Activated CD4-positive, CD25-positive, alpha-beta regulatory T cell treated with anti-CD3 and anti-CD28 coated beads, Interleukin-2, amount 50 U/mL, for 24 hours (primary cell): Measurements from ENCODE around the gene TRMT44.

ENCODE experiments used
- ATAC-seq, 2 donors: fragments of 150-1000 bp; cut with Tn5 transposase; one replicate each; pipeline ENCODE4 v1.10.0; 2021; ENCODE audit warnings: mild to moderate bottlenecking in 1 of 2, moderate library complexity in 1 of 2

The TRMT44 gene, protein sequence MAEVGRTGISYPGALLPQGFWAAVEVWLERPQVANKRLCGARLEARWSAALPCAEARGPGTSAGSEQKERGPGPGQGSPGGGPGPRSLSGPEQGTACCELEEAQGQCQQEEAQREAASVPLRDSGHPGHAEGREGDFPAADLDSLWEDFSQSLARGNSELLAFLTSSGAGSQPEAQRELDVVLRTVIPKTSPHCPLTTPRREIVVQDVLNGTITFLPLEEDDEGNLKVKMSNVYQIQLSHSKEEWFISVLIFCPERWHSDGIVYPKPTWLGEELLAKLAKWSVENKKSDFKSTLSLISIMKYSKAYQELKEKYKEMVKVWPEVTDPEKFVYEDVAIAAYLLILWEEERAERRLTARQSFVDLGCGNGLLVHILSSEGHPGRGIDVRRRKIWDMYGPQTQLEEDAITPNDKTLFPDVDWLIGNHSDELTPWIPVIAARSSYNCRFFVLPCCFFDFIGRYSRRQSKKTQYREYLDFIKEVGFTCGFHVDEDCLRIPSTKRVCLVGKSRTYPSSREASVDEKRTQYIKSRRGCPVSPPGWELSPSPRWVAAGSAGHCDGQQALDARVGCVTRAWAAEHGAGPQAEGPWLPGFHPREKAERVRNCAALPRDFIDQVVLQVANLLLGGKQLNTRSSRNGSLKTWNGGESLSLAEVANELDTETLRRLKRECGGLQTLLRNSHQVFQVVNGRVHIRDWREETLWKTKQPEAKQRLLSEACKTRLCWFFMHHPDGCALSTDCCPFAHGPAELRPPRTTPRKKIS

DNA sequence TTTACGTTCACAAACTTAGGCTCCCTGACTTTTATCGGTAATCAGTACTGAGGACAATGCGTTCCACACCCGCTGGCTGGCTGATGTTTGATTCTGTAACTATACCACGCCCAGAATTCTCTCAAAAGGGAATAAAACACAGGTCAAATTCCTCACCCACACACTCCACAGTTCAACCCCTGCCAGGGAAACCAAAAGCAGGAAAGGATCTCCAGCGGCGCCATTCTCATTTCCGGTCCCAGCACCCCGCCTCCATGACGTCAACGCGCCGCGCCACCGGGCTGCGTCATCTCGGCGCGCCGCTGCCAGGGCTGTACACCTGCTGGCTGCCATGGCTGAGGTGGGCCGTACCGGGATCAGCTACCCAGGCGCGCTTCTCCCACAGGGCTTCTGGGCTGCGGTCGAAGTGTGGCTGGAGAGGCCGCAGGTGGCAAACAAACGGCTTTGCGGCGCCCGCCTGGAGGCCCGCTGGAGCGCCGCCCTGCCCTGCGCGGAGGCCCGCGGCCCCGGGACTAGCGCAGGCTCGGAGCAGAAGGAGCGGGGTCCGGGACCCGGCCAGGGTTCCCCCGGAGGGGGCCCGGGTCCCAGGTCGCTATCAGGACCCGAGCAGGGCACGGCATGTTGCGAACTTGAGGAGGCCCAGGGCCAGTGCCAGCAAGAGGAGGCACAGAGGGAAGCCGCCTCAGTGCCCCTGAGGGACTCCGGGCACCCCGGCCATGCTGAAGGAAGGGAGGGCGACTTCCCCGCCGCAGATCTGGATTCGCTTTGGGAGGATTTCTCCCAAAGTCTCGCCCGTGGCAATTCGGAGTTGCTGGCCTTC is at the start of gene TRMT44, which contains the start of gene ACOX3:
TSS of gene TRMT44 (plus strand) at position 286 of the 820 bp plus-strand sequence. CDS start at position 332, 46 bp downstream.
TSS of gene ACOX3 (minus strand) at position 232 of the 820 bp plus-strand sequence. CDS start 24,202 bp downstream, outside the sequence.
- peak; percentile 90 to 91 for ATAC-seq

DNA sequence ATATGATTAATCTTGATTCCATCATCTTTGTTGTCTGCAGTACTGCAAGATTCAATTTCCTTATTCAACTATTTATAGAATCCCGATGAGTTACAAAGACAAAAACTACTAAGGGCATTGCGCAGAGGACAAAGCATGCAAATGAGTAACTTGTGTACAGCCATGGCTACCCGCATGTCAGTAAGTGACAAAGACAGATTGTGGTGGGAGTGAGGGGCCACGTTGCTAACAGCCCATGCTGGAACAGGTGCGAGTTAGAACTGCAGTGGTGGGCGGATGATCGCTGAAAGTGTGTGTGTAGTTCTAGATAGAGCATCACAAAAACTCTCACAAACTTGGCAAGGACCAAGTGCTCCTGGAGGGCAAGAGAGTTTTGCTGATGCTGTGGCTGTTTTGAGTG is 49.5 kb upstream of the TRMT44 start:
- ATAC-seq = no peak

DNA sequence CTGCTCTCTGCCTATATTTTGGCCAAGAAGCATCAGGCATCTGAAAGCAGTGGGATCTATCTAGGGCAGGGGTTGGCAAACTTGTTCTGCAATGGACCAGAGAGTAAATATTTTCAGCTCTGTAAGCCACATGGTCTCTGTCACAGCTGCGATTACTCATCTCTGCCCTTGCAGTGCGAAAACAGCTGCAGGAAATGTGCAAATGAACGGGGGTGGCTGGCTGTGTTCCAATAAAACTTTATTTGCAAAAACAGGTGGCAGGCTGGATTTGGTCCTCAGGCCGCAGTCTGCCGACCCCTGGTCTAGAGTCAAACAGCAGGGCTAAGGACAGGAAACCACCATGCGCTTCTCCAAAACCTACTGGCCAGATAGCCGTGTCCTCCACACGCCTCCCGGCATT is 48.6 kb upstream of the TRMT44 start:
- ATAC-seq = peak in 1 of 2 donors; percentile 50

DNA sequence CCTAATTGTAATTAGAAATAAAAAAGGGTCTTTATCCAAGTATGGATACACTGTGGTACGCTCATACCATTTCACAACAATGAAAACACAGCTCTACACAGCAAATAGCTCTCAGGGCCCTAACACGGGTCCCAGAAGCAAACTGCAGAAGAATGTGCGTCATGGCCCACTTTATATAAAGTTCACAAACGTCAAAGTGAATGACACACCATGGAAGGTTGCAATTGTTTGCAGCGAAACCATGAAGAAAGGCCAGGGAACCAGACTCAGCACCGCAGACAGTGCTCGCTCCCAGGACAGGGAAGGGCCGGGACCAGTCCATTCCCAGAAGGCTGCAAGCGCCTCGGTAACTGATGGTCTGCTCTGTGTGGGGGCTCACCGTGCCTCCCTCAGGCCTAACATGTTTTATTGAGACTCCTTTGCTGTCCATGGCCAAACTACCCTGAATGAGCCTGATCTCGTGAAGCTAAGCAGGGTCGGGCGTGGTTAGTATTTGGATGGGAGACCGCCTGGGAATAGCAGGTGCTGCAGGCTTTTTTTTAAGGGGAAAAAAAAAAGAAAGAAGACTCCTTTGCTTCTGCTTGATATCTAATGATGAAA is 47.9 kb upstream of the TRMT44 start:
- no peak for ATAC-seq

DNA sequence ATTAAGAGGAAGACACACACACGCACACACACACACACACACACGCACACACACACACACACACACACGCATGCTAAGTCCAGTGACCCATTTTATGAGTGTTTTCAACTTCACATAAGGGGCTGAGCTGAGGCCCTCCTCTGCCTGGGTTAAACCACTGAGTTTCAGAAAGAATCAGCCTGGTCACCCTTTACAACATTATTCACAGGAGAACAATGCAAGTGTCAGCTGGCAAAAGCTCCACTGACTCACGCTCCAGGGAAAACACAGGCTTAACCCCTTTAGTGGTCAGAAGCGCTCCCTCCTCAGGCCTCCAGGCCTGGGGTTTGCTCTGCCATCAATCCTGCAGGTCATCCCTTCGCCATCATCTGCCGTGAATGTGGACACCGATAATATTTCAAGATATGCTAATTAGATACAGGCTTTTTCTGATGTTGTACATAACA is 47.0 kb upstream of the TRMT44 start:
- ATAC-seq = peak in 1 of 2 donors; percentile 41

DNA sequence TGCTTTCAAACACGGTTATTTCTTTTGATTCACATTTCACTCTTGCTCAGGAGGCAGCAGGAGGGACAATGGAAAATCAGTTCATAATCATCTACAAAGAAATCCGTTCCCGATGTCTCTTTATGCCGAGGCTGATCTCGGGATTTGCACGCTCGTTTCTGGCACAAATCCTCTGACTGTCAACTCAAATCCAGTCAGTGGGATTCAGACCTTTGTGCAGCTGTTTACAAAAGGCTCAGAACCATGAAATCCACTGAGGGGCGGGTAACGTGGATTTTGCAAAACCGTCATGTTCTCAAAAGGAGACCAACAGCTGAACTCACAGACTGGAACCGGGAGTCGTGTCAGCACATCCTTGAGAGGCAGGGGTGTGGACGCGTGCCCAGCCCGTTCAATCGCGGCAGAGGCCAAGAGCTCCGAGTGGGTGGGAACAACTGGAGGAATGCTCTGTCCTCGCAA is 46.5 kb upstream of the TRMT44 start:
- ATAC-seq = no peak

DNA sequence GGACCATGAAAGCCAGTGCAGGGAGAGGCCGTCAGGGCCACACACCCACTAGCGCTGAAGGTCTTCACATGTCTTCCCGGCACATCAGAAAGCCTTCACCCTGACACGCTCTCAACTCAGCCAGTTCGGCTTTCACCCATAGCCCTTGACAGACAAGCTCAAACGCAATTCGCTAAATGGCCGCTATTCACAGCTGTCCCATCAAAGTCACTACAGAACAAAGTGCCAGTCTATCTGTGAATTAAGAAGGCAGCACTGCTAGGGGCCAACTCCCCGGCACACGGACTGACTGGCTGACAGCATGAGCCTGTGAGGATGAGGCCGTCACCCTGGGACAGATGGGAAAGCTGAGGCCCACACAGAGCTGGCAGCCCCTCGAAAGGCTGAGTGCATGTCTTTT is 45.8 kb upstream of the TRMT44 start:
- ATAC-seq = no peak

DNA sequence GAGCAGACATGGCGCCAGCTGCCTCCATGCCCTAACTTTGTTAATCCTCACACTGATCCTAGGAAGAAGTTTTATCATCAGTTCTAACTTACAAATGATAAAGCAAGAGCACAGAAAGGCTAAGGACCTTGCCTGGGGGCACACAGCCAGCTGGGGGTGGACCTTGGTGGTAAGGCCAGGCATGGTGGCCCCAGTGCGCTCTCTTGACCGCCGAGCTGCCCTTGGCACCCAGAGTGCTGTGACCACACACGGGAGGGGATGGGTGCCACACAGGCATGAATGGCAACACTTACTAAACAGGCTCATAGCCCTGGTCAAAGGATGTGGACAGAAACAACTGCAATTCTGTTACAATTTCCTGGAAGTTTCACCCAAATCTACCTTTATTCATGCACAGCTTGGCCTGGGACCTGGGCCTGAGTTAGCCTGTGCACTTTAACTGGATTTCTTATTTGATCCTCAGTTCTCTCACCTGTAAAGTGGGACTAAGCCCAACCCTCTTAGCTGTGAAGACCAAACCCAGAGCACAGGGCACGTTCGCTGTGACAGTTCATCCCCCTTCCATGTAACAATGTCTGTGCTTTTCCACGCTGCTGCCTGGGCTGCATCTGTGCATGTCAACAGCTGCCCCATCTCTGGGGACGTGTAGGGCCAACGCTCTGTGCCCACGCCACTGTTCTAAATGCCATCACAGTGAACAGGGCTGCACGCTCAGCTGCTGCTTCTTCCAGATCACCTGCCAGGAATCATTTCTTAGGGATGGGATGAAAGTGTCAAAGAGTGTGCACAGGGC is 44.9 kb upstream of the TRMT44 start:
- no peak for ATAC-seq

DNA sequence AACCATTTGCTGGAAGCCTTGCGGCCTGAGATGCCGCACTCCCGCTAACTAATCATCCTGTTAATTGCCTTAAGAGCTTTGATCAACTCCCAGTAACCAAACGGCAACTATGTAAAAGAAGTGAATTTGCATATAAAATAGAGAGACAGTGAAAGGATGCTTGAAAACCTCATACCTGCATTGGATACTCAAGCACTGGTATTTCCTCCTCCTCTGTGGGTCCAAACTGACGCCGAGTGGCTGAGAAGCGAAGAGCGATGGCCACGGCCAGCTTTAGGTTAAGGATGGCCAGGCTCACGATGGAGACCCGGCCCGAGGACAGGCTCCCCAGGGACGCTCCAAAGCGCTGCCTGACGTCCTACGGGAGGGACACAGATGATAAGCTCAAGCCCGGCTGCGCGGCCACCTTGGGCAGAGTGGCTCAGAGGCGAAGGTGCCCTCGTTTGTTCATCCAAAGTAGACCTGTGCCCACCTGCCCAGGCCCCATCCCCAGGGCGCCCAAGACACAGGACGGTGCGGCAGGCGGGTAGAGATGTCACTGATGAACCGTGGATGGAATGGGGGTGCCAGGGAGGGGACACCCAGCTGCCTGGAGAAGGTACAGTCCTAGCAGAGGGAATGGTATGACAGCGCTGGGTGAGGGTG is 43.7 kb upstream of the TRMT44 start:
- no peak for ATAC-seq

DNA sequence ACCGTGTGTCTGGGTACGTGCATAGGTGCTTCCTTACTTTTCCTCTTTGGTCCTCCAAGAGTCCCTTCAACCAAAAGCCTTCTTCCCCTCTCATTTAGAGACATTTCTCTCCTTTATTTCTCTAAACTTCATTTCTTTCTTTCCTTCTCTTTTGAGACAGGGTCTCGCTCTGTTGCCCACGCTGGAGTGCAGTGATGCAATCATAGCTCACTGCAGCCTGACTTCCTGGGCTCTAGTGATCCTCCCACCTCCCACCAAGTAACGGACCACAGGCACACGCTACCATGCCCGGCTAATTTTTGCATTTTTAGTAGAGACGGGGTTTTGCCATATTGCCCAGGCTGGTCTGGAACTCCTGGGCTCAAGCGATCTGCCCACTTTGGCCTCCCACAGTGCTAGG is 42.2 kb upstream of the TRMT44 start:
- no peak for ATAC-seq

DNA sequence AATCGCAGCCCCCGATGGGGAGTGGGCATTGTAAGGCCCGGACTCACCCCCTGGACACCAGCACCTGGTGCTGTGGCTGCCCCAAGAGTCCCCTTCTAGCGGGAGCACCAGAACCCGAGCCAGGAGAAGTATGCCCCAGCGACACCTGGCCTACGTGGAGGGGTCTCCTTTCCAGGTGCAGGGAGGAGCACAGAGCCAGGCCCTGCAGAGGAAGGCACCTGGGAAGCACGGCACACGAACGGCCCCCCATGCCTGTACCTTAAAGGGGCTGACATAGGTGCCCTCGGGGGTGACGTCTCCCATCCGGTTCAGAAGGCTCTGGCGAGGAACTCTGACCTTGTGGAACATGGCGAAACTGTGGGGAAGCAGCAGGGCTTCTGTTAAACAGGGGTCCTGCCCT is 41.3 kb upstream of the TRMT44 start:
- ATAC-seq = no peak

DNA sequence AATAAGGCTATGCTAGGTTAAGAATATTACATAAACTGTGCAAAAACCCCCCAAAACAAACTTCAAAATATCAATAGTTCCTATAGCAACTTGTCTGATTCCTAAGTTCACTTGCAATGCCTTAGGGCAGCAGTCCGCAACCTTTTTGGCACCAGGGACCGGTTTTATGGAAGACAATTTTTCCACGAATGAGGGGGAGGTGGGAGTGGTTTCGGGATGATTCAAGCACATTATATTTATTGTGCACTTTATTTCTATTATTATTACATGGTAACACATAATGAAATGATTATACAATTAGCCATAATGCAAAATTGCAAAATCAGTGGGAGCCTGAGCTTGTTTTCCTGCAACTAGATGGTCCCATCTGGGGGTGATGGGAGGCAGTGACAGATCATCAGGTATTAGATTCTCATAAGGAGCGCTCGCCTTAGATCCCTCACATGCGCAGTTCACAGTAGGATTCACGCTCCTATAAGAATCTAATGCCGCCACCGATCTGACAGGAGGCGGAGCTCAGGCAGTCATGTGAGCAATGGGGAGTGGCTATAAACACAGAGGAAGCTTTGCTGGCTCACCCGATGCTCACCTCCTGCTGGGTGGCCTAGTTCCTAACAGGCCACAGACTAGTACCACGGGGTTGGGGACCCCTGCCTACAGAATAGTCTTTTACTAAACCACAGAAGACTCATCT is 39.8 kb upstream of the TRMT44 start:
- no peak for ATAC-seq

DNA sequence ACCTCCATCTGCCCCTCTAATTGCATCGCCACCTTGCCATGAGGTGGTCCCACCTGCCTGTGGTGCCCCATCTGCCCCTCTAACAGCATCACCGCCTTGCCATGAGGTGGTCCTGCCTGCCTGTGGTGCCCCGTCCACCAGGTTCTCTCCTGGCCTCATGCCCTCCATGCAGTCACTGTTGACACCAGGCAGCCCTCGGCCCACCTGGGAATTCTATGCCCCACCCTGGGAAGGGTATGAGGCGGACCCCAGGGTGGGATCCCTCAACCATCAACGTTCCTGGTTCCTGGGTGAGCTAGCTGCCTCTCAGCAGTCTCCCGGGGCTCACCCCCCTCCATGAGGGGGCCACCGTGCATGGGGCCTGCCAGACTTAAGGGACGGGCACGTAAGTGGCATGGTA is 38.9 kb upstream of the TRMT44 start:
- no peak for ATAC-seq

DNA sequence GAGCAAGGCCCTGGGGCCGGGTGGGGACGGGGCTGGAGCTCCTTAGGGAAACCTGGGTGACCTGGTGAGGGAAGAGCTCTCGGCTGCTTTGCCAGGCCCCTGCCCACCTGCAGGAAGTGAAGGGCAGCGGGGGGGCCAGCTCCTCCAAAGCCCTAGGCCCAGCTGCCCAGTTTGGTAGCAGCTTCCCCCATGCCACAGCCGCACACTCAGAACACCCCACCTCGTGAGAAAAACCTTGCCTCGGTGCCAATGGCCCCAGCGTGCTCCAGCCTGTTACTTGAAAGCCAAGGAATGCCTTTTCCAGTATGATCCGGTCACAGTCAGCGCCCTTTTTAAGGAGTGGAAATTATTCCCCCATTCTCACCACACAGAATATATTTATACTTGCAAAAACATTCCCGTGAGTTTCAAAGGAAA is 38.4 kb upstream of the TRMT44 start:
- no peak for ATAC-seq

DNA sequence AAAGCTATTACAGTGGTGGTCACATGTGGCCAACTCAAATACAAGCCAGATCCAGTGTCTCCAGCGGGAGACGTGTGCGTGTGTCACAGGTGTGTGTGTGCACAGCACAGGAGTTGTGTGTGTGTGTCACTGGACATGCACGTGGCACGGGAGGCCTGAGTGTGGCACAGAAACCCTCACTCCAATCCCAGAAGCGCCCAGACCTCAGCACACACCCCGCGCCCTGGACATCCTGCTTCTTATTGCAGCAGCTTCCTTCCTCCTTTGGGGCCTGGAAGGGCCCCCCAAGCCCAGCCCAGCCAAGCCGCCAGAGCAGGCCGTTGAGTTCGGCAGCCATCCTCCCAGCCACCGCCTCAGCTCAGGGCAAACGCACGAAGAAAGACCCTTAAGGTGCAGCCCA is 37.9 kb upstream of the TRMT44 start:
- ATAC-seq = no peak

DNA sequence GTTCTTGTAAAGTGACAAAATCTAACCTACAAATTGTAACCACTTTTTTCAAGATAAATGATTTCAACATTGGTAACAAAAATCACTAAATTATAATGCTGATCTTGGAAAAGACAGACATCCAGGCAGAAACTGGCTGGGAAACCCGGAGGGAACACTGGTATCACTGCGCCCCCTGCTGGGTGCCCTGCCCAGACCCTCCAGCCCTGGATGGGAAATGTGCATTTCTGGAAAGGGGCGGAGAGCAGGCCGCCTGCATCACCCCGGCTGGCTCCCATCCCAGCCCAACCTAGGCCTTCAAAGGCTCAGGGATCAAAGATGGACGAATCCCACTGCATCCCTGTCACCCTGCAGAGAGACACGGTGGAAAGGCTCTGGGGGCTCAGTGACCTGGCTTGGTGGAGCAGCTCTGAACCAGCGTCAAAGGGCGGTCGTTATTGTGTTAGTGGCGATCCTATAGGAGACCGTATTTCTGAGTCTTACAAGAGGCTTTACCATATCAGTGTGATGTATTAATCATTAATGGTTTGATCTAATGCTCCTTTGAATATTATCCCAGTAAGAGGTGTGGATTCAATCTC is 37.3 kb upstream of the TRMT44 start:
- peak in 1 of 2 donors; percentile 64 for ATAC-seq

DNA sequence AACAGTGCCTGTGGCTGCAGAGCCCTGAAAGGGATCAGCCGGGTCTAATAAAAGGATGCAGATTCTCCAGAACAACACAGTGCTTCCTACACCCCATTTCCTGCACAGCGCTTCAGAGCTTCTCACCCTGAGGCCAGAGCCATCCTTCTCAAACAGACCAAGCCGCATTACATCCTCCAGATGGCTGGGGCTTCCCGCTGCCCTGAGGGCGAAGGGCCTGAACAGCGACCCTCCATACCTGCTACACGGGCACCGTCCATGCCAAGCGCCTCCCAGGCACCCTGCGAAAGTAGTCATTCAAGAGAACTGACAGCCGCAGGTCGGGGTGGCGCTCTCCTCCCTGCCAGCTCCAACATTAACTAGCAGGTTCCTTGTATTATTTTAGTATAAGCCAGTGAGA is 36.6 kb upstream of the TRMT44 start:
- no peak for ATAC-seq

DNA sequence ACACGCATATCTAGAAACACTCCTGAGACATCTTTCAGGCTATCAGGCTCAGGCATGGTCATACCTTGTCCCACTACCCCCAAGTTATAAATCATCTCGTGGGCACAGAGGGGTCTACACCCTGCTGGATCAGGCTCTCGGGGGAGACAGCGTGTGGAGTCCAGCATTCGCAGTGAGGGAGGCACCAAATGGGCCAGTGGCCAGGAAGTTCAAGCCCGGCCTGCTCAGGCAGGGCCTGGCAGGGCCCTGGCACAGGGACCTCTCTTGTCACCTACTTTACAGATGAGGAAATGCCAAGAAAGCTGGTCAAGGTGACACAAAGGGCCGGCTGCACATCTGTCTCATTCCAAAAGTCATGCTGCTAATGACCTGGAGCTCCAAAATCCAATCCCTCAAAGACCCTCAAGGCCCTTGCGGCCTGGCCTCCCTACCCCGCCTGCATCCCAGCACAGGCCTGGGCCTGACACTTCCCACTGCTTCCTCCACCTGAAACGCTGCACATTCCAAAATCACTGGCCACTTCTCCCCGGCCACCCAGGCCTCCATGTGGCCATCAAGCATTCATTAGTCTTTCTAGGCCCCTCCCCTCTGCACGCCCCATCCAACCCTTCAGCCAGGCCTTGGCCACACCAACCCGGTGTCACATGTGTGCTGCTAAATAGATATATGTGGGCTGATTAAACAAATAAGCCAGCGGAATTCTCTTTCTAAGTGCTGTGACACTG is 35.6 kb upstream of the TRMT44 start:
- no peak for ATAC-seq

DNA sequence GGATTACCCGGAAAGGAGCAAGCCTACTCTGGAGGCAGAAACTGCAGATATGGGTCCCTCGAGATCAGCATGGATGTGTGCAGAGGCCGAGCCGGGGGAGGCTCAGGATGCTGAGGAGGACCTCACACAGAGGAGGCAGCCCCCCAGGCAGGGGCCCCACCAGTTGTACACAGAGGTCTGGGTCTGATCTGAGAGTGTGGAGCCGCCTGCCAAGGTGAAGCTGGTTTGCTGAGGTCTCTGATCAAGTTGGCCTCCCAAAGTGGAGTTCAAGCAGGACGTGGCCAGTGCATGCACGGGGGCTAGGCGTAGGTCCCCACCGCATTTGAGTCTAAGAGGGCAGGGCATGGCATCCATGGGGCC is 35.1 kb upstream of the TRMT44 start:
- ATAC-seq = no peak
